Stimulated activated CD4-positive, alpha-beta T cell treated with anti-CD3 and anti-CD28 coated beads, Interleukin-15, amount 100 ng/mL, for 1 hour (primary cell): ENCODE measurements around the gene TPX2.
"Not testable (repeated sequence)": the region's sequence is repeated elsewhere in the genome, so short reads cannot be mapped to it uniquely, and the experiment has no call there.

ENCODE experiments used
- DNase-seq, 2 donors: peaks; one replicate each; pipeline ENCODE4 v3.0.0-alpha.2; 2020; ENCODE audit warnings: low read depth in 1 of 2, low spot score in 1 of 2

TPX2 gene

GRCh38 chr20:31813611-31814010 is 74.5 kb downstream of the TPX2 start:
- DNase-seq, result no peak

GRCh38 chr20:31814142-31814541 is 75.1 kb downstream of the TPX2 start:
- not testable (repeated sequence) for DNase-seq

GRCh38 chr20:31815408-31816188 is 76.5 kb downstream of the TPX2 start:
- no peak for DNase-seq

GRCh38 chr20:31816221-31816620 is 77.1 kb downstream of the TPX2 start:
- DNase-seq, result no peak

- DNase-seq, result no peak
These were observed 78.4 kb downstream of the TPX2 start for GRCh38 chr20:31817461-31817860.

- no peak for DNase-seq
These were observed 79.4 kb downstream of the TPX2 start for GRCh38 chr20:31818376-31818908.

GRCh38 chr20:31819083-31819784 is 80.1 kb downstream of the TPX2 start, which contains the start of gene MYLK2:
TSS of gene MYLK2 (plus strand) at chr20:31819356. CDS start at chr20:31819581, 225 bp downstream.
- no peak for DNase-seq

GRCh38 chr20:31820228-31820627 is 81.1 kb downstream of the TPX2 start:
- DNase-seq, result no peak

GRCh38 chr20:31821427-31821826 is 82.3 kb downstream of the TPX2 start:
- DNase-seq, result no peak

- peak; percentile 43 to 66 for DNase-seq
These were observed 83.6 kb downstream of the TPX2 start for GRCh38 chr20:31822421-31823330.

- DNase-seq, result no peak
These were observed 84.5 kb downstream of the TPX2 start for GRCh38 chr20:31823360-31824124.

- no peak for DNase-seq
These were observed 85.0 kb downstream of the TPX2 start for GRCh38 chr20:31824125-31824485.

- no peak for DNase-seq
These were observed 85.6 kb downstream of the TPX2 start for GRCh38 chr20:31824554-31825313.

GRCh38 chr20:31826074-31826473 is 87.0 kb downstream of the TPX2 start:
- DNase-seq, result no peak

- no peak for DNase-seq
These were observed 88.0 kb downstream of the TPX2 start for GRCh38 chr20:31827059-31827458.

GRCh38 chr20:31828016-31828415 is 88.9 kb downstream of the TPX2 start:
- not testable (repeated sequence) for DNase-seq

GRCh38 chr20:31829731-31830130 is 90.6 kb downstream of the TPX2 start:
- no peak for DNase-seq

- DNase-seq, result no peak
These were observed 91.4 kb downstream of the TPX2 start for GRCh38 chr20:31830406-31830981.

- no peak for DNase-seq
These were observed 92.1 kb downstream of the TPX2 start for GRCh38 chr20:31831211-31831610.
